GM12892 (cell line): ENCODE data around the gene PROX1.

Experiments
- POLR2A ChIP-seq: IDR thresholded peaks from 2 replicates; pipeline ENCODE4 v1.6.1; 2011; ENCODE audit warnings: low read depth, low read length, control low read depth
- POLR2AphosphoS5 ChIP-seq: IDR thresholded peaks from 2 replicates; pipeline ENCODE4 v1.6.1; 2011; ENCODE audit warnings: low read depth, low read length, control low read depth

DNA sequence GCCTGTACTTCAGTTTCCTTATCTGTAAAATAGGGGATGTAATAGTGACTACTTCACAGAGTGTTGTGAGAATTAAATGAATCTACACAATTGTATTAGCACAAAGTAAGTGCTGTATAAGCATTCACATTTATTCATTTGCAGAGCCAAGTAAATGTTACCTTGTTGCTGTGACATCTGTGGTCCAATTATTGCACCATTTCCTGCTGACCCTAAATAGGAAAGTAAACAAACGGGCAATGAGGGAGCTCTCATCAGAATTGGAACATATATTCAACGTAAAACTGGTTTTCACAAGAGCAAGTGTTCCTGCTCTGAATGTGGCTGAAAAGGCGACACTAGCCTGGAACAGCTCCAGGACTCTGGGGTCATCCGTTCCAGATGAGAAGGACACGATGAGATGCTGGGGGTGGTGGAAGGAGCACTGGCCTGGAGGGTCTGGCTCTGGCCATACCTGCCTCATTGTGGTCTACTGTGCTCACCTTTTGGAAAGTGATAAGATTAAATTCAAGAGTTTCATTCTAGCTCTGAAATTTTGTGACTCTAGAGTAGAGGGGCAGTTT is 34.5 kb downstream of the PROX1 start:
- TF ChIP-seq POLR2A, result no peak
- no peak for TF ChIP-seq POLR2AphosphoS5
